Astrocyte (in vitro differentiated cells and primary cell): ENCODE measurements around the gene EFNA2.

Experiments used
- CTCF ChIP-seq: IDR thresholded peaks from 2 replicates; pipeline ENCODE4 v1.5.1; 2011; ENCODE audit warnings: low read depth, mild to moderate bottlenecking, inconsistent platforms, low read length, moderate library complexity; ENCODE audit not compliant: insufficient read depth
- EZH2 ChIP-seq: IDR thresholded peaks from 2 replicates; pipeline ENCODE4 v1.6.1; 2012; ENCODE audit warnings: mild to moderate bottlenecking, low read length, inconsistent platforms; ENCODE audit not compliant: insufficient read depth

- TF ChIP-seq CTCF = no peak
- TF ChIP-seq EZH2 = no peak
Measured at GRCh38 chr19:1318678-1319471, 33.2 kb downstream of the EFNA2 start.
